ENCODE measurements around the gene CD244. TPM values are rescaled to one million over a fixed set of nuclear protein-coding genes. Genes with fewer than 3 reads are reported as not detected.

CD244 gene
- total and polyA plus RNA-seq, 2 donors (not counting 3 experiments of a cell fraction or from before 2014, with no cell fraction given) = not detected

- Histone ChIP-seq H3K9me1 (replicated peaks; ENCODE audit: control insufficient read depth, extremely low read depth, insufficient read depth, low read length) (no peaks in the 10 kb centered on the region), H3K9me3 (replicated peaks; ENCODE audit: control insufficient read depth, insufficient read depth, low read length) (no peaks in the 10 kb centered on the region), H3K27ac (ENCODE audit: insufficient read depth, low read depth, low read length) (no peak overlapping the region), H4K20me1 (replicated peaks; ENCODE audit: control insufficient read depth, extremely low read depth, insufficient read depth, low read length) (no peaks in the 10 kb centered on the region), H3K4me3 (replicated peaks in 1 of 3; ENCODE audit: insufficient read depth in 1 of 3, low read depth in 1 of 3, low read length in 3 of 3) (no peak overlapping the region), H3K36me3 (ENCODE audit: control insufficient read depth in 2 of 2, extremely low read depth in 1 of 2, insufficient read depth in 2 of 2, low read length in 2 of 2) (no peaks in the 10 kb centered on the region), H3K27me3 (ENCODE audit: control insufficient read depth in 2 of 2, insufficient read depth in 2 of 2, low read length in 2 of 2) (peaks cover 0 to 2% of the 10 kb centered on the region in 2 experiments), H3K79me2 (ENCODE audit: control insufficient read depth, insufficient read depth, low read length) (no peaks in the 10 kb centered on the region), H2AFZ (ENCODE audit: low read depth, low read length) (no peak overlapping the region), H3K4me2 (ENCODE audit: insufficient read depth, low read length) (no peak overlapping the region), H3K9ac (replicated peaks; ENCODE audit: extremely low read depth, insufficient read depth, low read length) (no peak overlapping the region), H3K4me1 (ENCODE audit: control insufficient read depth, extremely low read depth, insufficient read depth, low read length) (no peaks in the 10 kb centered on the region)
- no peak for TF ChIP-seq EZH2 (IDR thresholded peaks at IDR 0.05; ENCODE audit: borderline replicate concordance, low read depth, low read length, severe bottlenecking)
- TF ChIP-seq JUN (IDR thresholded peaks at IDR 0.05; ENCODE audit: borderline replicate concordance, insufficient read depth, insufficient read length, low read depth) = no peak
- TF ChIP-seq, protein P1, sequence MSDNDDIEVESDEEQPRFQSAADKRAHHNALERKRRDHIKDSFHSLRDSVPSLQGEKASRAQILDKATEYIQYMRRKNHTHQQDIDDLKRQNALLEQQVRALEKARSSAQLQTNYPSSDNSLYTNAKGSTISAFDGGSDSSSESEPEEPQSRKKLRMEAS (IDR thresholded peaks at IDR 0.05; ENCODE audit: insufficient read depth, insufficient read length) = no peak
- no peak for TF ChIP-seq FOS (IDR thresholded peaks at IDR 0.05; ENCODE audit: borderline replicate concordance, insufficient read depth, low read length)
- TF ChIP-seq MYC (IDR thresholded peaks at IDR 0.05; ENCODE audit: low read depth, low read length) = no peak
- TF ChIP-seq CTCF (IDR thresholded peaks at IDR 0.05; ENCODE audit: extremely low read depth in 1 of 2, insufficient read depth in 1 of 2, low read depth in 1 of 2, low read length in 2 of 2) = no peak
- no peak for TF ChIP-seq POLR2AphosphoS5 (IDR thresholded peaks at IDR 0.05; ENCODE audit: insufficient read depth, low read depth, low read length)
- no peak for TF ChIP-seq POLR2A (IDR thresholded peaks at IDR 0.05; ENCODE audit: low read depth, low read length)
- no peak for TF ChIP-seq GATA2 (IDR thresholded peaks at IDR 0.05; ENCODE audit: insufficient read depth, insufficient read length, low read depth, low read length)
- intact Hi-C loops (cut with micrococcal nuclease) = no loop called here
- dilution Hi-C loops (cut with MboI; ENCODE audit: extremely low pct_ligation_motif_present, low sequenced_read_pairs) = no loop called here
- peak; percentile 48 for FAIRE-seq
- DNase-seq (ENCODE audit: low read depth, low spot score) = no peak
- POLR2A ChIA-PET = no interaction called here
- BruUV-seq (replicated peaks) = no TSS peak
- CTCF ChIA-PET = no interaction called here
Measured at GRCh38 chr1:160911925-160912324, 49.2 kb upstream of the CD244 start.

All from endothelial cell of umbilical vein (primary cell).